HepG2 (cell line): ENCODE results near the gene ZSCAN21. TPM values are rescaled to one million over a fixed set of nuclear protein-coding genes. Genes with fewer than 3 reads are reported as not detected.
A peak's percentile ranks its signal among the peaks of the same experiment; 100 is the strongest.

Experiments
- BORCS8-MEF2B ChIP-seq: sonication (generic); formaldehyde crosslinking; IDR thresholded peaks from 2 replicates; pipeline ENCODE4 v1.8.0; 2022; ENCODE audit warnings: mild to moderate bottlenecking, missing genetic modification reagents
- CHCHD3 ChIP-seq: sonication (generic); formaldehyde crosslinking; IDR thresholded peaks from 2 replicates; pipeline ENCODE4 v1.8.0; 2022; ENCODE audit warnings: mild to moderate bottlenecking, missing genetic modification reagents, moderate library complexity
- KDM4B ChIP-seq: sonication (generic); formaldehyde crosslinking; IDR thresholded peaks from 2 replicates; pipeline ENCODE4 v1.4.0; 2020; ENCODE audit warnings: missing genetic modification reagents
- MAFG ChIP-seq: sonication (generic); formaldehyde crosslinking; IDR thresholded peaks from 2 replicates; pipeline ENCODE4 v1.5.1; 2020; ENCODE audit warnings: mild to moderate bottlenecking, missing genetic modification reagents
- NFKBIZ ChIP-seq: IDR thresholded peaks from 2 replicates; pipeline ENCODE4 v1.6.1; 2018; ENCODE audit warnings: missing genetic modification reagents, missing compliant biosample characterization
- POLR2AphosphoS2 ChIP-seq: IDR thresholded peaks from 2 replicates; pipeline ENCODE4 v1.6.1; 2011; ENCODE audit warnings: low read depth, low read length, improper control_type of control experiment
- SOX13 ChIP-seq, 3 experiments: fragments of 450-650 bp in 1 of 3; sonication (generic) in 1 of 3; formaldehyde crosslinking in 1 of 3; IDR thresholded peaks in 2 of 3; conservative IDR thresholded peaks in 1 of 3; 2 replicates each; pipeline versions ENCODE4 v1.5.0 to v1.6.1; 2016 to 2020; ENCODE audit warnings: antibody characterized with exemption in 1 of 3, mild to moderate bottlenecking in 1 of 3, missing compliant biosample characterization in 1 of 3, missing genetic modification reagents in 1 of 3, moderate library complexity in 1 of 3
- THAP9 ChIP-seq: sonication (generic); formaldehyde crosslinking; IDR thresholded peaks from 2 replicates; pipeline ENCODE4; 2020; ENCODE audit warnings: missing genetic modification reagents, mild to moderate bottlenecking, borderline replicate concordance
- ZBTB26 ChIP-seq: IDR thresholded peaks from 2 replicates; pipeline ENCODE4 v1.6.1; 2016; ENCODE audit warnings: missing compliant biosample characterization, missing genetic modification reagents, borderline replicate concordance
- ZBTB40 ChIP-seq, 2 experiments: fragments of 450-650 bp in 1 of 2; sonication (generic) in 1 of 2; formaldehyde crosslinking in 1 of 2; IDR thresholded peaks; 2 replicates each; pipeline versions ENCODE4 v1.6.1 to v1.8.0; 2016 to 2022; ENCODE audit warnings: antibody characterized with exemption in 1 of 2, mild to moderate bottlenecking in 1 of 2, missing genetic modification reagents in 1 of 2
- ZNF550 ChIP-seq: sonication (generic); formaldehyde crosslinking; IDR thresholded peaks from 2 replicates; pipeline ENCODE4 v1.4.0; 2020; ENCODE audit warnings: mild to moderate bottlenecking, missing genetic modification reagents, borderline replicate concordance
- ZNF709 ChIP-seq: sonication (generic); formaldehyde crosslinking; IDR thresholded peaks from 2 replicates; pipeline ENCODE4 v1.5.0; 2020; ENCODE audit warnings: mild to moderate bottlenecking, missing genetic modification reagents
- polyA plus RNA-seq, 8 experiments: library from polyadenylated mRNA; depleted of rRNA in 3 of 8; stranded (reverse) in 7 of 8; unstranded in 1 of 8; fragments of >200 nt; fragmentation: Illumina TruSeq in 4 of 8; extraction: Trizol in 4 of 8; gene quantifications; 2 replicates each; pipeline versions ENCODE4 v1.2.1 to v1.2.3, GENCODE V29; 2011 to 2016; ENCODE audit warnings: low read depth in 4 of 8, missing spikeins in 1 of 8, mixed read lengths in 1 of 8; ENCODE audit not compliant: insufficient read depth in 1 of 8
- total RNA-seq, 5 experiments: library from RNA; depleted of rRNA; stranded (reverse); fragments of >200 nt; fragmentation: Illumina TruSeq; extraction: Trizol; gene quantifications; 2 replicates each; pipeline ENCODE4 v1.2.3, GENCODE V29; 2016; ENCODE audit warnings: low read depth in 1 of 5

ZSCAN21 gene
- total and polyA plus RNA-seq, 2 of the 13 experiments (the other 11 are each of a cell fraction or from before 2014, with no cell fraction given), result 7.0 to 10.0 TPM

GRCh38 chr7:100015232-100016214 lies 34.1 kb upstream of the ZSCAN21 start, which contains the start of gene ZKSCAN1 (continued):
- TF ChIP-seq ZBTB40 (IDR thresholded peaks at IDR 0.05) (peak; percentile 77), ZBTB40 (CRISPR knock-in tag; IDR thresholded peaks at IDR 0.05) (no peak), NFKBIZ (CRISPR knock-in tag) (0 out of 2 replicates have a peak, but pooled peaks have one; percentile 18), MAFG (CRISPR knock-in tag) (no peak), ZBTB26 (0 out of 2 replicates have a peak, but pooled peaks have one; percentile 23), SOX13 (IDR thresholded peaks at IDR 0.05) (no peak; the same call in 1 of the 2 replicates), SOX13 (CRISPR knock-in tag; conservative IDR thresholded peaks at IDR 0.05 in 1 of 2, IDR thresholded peaks at IDR 0.05 in 1 of 2) (peak in 1 of 2 experiments; percentile 83; a peak in 2 of 4 replicates), POLR2AphosphoS2 (no peak; the same call in 1 of the 2 replicates), THAP9 (peak; percentile 73; the same call in 1 of the 2 replicates), KDM4B (no peak; the same call in 1 of the 2 replicates), BORCS8-MEF2B (CRISPR knock-in tag) (peak; percentile 39; the same call in 1 of the 2 replicates), CHCHD3 (CRISPR knock-in tag) (0 out of 2 replicates have a peak, but pooled peaks have one; percentile 24), ZNF550 (CRISPR knock-in tag) (no peak), ZNF709 (CRISPR knock-in tag) (peak; percentile 77)
